GM06990 (cell line): ENCODE results near the gene TEAD1.

Experiments used
- DNase-seq: peaks from one replicate; pipeline ENCODE4 v3.0.0-alpha.2; 2011; ENCODE audit not compliant: insufficient read length; ENCODE audit errors: extremely low read depth
- H3K27me3 ChIP-seq: replicated peaks from 2 replicates; pipeline ENCODE4 v1.6.0; 2011; ENCODE audit warnings: low read length; ENCODE audit not compliant: control insufficient read depth, insufficient read depth
- H3K36me3 ChIP-seq: 2 replicates; pipeline ENCODE4 v1.5.1; 2011; ENCODE audit warnings: low read length; ENCODE audit not compliant: control insufficient read depth, insufficient read depth
- H3K4me3 ChIP-seq: replicated peaks from 2 replicates; pipeline ENCODE4 v1.5.1; 2011; ENCODE audit warnings: low read depth, mild to moderate bottlenecking, control low read depth, low read length
- TF ChIP-seq, protein P1 (sequence below): IDR thresholded peaks from 2 replicates; pipeline ENCODE4 v1.5.1; 2011; ENCODE audit warnings: low read length, control low read depth, mild to moderate bottlenecking, inconsistent platforms; ENCODE audit not compliant: insufficient read depth, poor library complexity, severe bottlenecking

The TEAD1 gene

DNA sequence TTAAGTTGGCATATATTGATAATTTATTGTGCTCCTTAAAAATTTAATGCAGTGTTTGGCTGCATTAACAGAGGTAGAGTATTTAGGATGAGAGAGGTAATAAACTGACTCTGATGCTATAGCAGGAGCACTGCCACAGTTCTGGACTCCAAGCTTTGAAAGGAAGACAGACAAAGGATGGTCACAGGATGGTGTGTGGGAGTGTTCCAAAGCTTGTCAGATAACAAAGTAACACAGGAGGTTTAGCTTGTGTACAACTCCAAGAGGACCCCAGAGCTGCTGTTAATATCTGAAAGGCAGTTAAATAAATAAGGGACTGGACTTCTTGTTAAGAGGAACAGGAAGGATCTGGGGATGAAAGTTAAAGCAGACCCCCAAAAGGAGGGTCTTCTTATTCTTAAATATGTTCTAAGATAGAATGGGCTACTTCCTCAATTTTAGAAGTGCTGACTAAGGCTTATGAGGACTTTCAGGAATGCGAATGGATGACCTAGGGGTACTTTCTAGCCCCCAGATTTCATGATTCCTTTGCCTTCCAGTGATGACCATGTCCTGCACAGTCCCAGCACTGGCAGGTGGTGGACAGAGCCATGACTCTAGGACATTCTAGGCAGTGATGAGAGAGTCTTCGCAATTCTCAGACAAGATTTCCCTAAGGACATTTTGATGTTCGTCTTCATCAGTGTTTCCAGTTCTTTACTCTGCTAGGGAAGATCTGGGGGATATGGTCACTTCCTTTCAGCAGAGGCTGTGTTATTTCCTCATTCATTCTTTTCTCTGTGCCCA, 185.8 kb downstream of the TEAD1 start:
- DNase-seq, result no peak
- TF ChIP-seq, protein P1, sequence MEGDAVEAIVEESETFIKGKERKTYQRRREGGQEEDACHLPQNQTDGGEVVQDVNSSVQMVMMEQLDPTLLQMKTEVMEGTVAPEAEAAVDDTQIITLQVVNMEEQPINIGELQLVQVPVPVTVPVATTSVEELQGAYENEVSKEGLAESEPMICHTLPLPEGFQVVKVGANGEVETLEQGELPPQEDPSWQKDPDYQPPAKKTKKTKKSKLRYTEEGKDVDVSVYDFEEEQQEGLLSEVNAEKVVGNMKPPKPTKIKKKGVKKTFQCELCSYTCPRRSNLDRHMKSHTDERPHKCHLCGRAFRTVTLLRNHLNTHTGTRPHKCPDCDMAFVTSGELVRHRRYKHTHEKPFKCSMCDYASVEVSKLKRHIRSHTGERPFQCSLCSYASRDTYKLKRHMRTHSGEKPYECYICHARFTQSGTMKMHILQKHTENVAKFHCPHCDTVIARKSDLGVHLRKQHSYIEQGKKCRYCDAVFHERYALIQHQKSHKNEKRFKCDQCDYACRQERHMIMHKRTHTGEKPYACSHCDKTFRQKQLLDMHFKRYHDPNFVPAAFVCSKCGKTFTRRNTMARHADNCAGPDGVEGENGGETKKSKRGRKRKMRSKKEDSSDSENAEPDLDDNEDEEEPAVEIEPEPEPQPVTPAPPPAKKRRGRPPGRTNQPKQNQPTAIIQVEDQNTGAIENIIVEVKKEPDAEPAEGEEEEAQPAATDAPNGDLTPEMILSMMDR, result no peak
- no peak overlapping the region for H3K4me3 ChIP-seq
- H3K27me3 ChIP-seq, result no peaks in the 10 kb centered on the region; the same call in none of the 2 replicates
- H3K36me3 ChIP-seq, result no peaks in the 10 kb centered on the region

DNA sequence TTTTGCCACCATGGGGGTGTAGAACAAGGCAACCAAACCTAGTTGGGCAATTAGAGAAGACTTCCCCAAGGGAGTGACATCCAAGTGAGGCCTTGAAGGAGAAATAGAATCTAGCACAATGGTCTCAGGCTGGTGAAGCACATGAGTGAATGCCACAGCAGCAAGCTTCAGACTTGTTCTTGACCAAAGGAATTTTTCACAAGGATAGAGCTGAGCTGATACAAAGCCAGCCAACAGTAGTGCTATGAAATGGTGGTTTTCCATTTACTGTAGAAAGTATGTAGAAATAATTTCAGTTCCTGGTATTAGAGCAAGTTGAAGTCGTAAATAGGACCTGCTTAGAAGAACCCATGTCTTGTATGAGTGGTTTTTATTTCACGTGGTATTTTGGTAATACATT, 186.6 kb downstream of the TEAD1 start:
- no peaks in the 10 kb centered on the region; the same call in none of the 2 replicates for H3K27me3 ChIP-seq
- TF ChIP-seq, protein P1, result no peak
- no peak for DNase-seq
- no peak overlapping the region for H3K4me3 ChIP-seq
- H3K36me3 ChIP-seq, result no peaks in the 10 kb centered on the region

DNA sequence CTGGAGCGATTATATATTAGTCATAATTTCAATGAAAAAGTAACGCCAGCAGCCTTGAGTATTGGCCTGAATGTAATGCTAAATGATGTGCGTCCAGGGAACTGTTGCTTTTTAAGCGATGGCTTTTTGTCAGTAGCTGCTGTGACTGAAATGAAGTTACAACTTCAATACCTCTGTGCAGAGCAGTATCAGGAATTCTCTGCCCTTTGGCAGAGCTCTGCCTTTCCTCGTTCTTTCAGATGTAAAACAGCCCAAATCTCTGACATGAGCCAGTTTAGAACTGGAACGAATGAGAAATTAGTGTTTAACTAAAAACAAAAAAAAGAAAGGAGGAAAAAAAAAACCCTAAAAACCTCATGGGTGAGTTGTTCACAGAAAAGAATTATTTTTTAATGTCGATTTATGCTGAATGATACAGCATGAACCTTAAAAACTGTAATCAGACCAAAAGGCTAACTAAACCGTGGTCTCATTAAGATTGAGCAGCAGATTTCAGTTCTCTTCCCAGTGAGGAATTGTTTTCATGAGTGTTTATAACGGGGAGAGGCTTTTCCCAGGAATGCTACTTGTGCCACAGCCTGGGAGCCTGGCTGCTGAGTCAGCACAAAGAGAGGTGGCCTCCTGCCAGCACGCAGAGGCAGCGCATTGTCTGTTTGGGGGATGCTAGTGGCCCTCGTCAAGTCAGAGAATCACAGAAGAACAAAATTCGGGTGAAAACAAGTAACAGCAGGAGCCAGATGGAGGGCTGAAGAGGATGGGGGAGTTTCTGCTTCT, 188.7 kb downstream of the TEAD1 start:
- H3K36me3 ChIP-seq, result no peaks in the 10 kb centered on the region
- H3K27me3 ChIP-seq, result no peaks in the 10 kb centered on the region; the same call in none of the 2 replicates
- no peak for DNase-seq
- TF ChIP-seq, protein P1, result no peak
- no peak overlapping the region for H3K4me3 ChIP-seq

DNA sequence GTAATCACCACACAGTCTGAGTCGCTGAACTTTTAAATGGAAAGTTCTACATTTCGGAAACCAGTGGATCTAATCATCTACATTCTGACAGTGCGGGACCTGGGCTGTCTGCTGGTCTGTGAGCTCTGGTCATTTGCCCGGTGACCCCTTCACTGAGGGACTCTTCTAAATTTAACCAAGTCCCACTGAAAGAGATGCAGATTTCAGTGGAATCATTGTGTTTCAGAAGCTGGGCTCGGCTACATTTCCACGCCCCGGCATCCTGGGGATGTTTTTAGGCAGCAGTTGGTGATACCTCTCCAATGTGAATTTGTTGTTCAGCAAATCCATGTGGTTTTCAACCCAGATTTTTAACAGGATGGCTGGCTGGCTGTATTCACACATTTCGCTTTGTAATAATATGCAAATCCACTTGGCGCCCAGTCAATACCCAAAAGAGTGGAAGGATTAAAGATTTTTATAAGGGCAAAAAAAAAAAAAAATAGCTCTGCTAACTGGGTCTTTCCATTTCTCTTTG, 189.4 kb downstream of the TEAD1 start:
- TF ChIP-seq, protein P1, result no peak
- H3K36me3 ChIP-seq, result no peaks in the 10 kb centered on the region
- DNase-seq, result no peak
- H3K27me3 ChIP-seq, result no peaks in the 10 kb centered on the region; the same call in none of the 2 replicates
- no peak overlapping the region for H3K4me3 ChIP-seq

DNA sequence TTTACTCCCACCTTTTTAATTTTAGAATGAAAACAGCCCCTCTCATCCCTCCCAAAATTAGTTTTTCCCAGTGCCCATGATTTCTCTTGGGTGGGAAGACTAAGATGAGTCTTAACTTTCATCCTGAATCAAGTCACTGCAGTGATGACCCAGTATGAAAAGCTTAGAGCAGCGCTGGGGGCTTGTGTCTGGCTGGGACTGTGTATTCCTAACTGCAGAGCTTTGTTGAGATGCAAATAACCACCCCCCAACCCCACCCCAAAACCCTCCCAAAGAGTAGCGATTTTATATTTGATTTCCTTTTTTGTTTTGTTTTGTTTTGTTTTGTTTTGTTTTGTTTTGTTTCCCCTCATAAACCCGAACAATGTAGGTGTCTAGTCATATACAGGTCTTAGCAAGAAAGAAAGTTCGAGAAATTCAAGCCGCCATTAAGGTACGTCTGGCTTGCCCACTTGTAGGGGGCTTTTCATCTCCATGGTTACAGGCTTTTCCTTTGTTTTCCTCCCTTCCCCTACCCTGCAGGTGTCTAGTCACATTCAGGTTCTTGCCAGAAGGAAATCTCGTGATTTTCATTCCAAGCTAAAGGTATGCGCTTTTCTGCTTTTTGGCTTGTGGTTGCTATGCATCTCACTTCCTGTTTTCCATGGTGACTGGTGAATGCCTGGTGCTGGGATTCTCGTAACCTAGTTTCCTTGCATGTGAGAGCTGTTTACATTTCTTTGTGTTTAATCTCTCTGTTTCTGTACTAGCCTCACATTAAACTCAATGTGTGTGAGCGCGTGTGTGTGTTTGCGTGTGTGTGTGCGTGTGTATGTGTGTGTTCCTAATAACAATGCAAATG, 190.3 kb downstream of the TEAD1 start:
- no peak for DNase-seq
- H3K4me3 ChIP-seq, result no peak overlapping the region
- no peaks in the 10 kb centered on the region for H3K36me3 ChIP-seq
- TF ChIP-seq, protein P1, result no peak
- H3K27me3 ChIP-seq, result no peaks in the 10 kb centered on the region; the same call in none of the 2 replicates
